GM12864 (cell line): ENCODE data around the gene PLAU.
"Not testable (repeated sequence)": the region's sequence is repeated elsewhere in the genome, so short reads cannot be mapped to it uniquely, and the experiment has no call there.

Source experiments
- DNase-seq: peaks from one replicate; pipeline ENCODE4 v3.0.0-alpha.2; 2011; ENCODE audit warnings: low read depth
- H3K4me3 ChIP-seq: 2 replicates; pipeline ENCODE4 v1.5.1; 2011; ENCODE audit warnings: mild to moderate bottlenecking, low read depth, low read length, control low read depth
- TF ChIP-seq, protein P1 (sequence below): IDR thresholded peaks from 2 replicates; pipeline ENCODE4 v1.5.1; 2011; ENCODE audit warnings: low read depth, mild to moderate bottlenecking, moderate library complexity, low read length, control low read depth, inconsistent platforms; ENCODE audit errors: missing control alignments

The PLAU gene

DNA sequence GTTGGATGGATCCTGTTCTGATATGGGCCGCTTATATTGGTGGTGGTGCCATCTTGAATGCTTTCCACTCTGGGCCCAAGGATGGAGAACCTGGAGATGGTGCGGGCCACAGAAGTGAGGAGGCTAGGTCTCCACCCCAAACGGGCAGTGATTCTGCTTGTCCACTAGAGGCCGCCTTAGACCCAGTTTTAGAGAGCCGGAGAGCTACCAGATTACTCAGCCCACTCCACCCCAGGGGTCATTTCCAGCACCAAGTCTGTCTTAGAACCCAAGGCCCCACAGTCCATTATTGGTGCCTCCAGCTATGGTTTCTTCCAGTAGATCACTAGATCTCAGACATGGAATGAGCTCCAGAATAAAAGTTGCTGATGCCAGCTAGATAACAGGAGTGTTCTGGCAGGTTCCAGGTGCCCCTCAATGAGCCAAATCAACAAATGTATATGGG, 24.8 kb upstream of the PLAU start:
- H3K4me3 ChIP-seq: no peak overlapping the region

DNA sequence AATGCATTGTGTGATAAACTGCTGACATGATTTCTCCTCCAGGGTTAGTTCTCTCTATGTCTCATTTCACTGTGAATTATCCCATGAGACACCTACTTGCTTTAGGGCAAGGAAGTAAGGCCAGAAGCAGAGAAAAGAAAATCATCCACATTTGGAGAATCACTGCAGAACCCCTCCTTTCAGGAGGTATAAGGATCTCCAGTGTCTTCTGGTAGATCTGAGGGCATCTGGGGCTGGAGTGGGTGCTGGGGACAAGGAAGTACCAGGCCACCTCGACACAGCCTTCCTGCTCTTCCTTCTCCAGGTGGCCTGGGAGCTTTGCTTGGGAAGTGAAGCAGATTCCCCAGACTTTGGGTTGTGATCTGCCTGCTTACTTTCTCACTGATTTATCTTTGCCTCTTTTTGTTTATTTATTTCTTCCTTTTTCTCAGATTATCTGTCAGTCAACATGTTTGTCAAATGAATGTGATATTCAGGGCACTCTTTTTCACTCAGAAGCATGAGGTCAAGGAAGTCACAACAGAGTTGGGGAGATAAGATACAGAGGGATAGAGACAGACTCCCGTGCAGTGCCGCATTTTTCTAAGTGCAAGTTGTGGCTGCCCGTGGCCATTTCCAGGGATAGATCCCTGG, 24.2 kb upstream of the PLAU start:
- no peak overlapping the region for H3K4me3 ChIP-seq
- TF ChIP-seq, protein P1, sequence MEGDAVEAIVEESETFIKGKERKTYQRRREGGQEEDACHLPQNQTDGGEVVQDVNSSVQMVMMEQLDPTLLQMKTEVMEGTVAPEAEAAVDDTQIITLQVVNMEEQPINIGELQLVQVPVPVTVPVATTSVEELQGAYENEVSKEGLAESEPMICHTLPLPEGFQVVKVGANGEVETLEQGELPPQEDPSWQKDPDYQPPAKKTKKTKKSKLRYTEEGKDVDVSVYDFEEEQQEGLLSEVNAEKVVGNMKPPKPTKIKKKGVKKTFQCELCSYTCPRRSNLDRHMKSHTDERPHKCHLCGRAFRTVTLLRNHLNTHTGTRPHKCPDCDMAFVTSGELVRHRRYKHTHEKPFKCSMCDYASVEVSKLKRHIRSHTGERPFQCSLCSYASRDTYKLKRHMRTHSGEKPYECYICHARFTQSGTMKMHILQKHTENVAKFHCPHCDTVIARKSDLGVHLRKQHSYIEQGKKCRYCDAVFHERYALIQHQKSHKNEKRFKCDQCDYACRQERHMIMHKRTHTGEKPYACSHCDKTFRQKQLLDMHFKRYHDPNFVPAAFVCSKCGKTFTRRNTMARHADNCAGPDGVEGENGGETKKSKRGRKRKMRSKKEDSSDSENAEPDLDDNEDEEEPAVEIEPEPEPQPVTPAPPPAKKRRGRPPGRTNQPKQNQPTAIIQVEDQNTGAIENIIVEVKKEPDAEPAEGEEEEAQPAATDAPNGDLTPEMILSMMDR: no peak
- DNase-seq: no peak

More for the DNA sequence above, 24.8 kb upstream of the PLAU start:
- no peak for DNase-seq
- TF ChIP-seq, protein P1: peak; percentile 88

DNA sequence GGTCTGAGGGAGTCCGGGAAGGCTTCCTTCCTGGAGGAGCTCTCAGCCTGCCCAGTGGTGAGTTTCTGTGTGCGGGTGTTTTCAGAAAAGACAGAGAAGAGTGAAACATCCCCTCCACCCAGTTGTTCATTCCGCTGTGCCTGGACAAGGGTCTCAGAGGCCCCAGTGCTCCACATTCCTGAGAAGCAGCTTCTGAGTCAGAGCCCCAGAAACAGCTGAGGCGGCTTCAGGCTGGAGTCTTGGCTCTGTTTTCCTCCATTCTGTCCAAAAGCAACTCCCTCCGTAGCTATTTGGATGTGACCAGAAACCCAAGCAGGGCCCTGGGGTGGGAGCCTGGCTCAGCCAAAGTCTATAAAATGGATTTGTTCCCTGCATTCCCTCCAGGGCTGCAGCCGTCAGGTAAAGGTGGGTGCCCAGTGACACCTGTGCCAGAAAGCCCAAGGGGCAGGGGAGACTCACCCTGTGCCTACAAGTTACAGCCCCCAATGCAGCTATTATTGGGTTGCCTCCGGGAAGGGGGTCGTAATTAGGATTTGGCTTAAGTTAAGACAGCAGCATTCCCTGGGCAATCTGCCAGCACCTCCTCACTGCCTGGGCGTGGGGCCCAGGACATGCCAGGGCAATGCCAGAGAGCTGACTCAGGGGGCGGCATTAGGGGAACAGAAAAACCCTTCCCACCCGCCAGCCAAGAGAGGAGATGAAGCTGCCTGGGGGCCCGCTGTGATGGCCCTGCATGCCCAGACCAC, 23.5 kb upstream of the PLAU start:
- TF ChIP-seq, protein P1: no peak
- DNase-seq: no peak
- no peak overlapping the region for H3K4me3 ChIP-seq

DNA sequence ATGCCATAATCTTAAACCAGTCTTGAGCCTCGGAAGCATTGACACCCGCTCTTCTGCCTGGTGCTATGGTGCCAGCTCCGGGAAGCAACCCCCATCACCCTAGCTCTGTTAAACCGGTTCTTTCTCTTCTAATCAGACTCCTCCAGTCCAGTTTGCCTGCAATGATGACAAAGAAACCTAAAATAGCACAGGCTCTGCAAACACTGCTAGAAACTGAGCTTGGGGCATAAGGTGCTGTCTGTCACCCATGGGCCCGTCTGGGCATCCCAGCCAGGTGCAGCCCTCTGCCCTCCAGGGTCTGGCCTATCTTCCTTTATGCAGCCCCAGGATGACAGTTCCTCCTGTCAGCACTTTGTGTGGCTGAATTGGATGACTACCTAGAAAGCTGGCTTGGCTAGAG, 22.4 kb upstream of the PLAU start:
- TF ChIP-seq, protein P1: no peak
- H3K4me3 ChIP-seq: no peak overlapping the region
- no peak for DNase-seq

DNA sequence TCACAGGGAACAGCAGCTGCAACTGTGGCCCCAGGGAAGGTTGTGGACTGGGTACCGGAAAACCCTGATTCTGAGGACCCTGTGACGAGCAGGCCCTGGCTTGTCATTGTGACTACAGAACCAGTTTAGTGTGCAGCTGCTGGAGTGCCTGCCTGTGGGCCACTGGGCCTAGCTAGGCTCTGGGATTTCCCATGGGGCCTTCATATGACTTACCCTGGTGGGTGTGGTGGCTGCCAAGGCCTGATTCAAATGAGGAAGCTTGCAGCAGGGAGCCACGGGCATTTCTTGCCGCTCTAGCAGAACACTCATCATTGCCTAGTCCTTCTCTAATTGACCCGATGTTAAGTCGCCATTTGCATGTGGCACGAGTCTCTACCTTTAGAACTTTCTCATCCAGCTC, 21.9 kb upstream of the PLAU start:
- TF ChIP-seq, protein P1: no peak
- DNase-seq: no peak

DNA sequence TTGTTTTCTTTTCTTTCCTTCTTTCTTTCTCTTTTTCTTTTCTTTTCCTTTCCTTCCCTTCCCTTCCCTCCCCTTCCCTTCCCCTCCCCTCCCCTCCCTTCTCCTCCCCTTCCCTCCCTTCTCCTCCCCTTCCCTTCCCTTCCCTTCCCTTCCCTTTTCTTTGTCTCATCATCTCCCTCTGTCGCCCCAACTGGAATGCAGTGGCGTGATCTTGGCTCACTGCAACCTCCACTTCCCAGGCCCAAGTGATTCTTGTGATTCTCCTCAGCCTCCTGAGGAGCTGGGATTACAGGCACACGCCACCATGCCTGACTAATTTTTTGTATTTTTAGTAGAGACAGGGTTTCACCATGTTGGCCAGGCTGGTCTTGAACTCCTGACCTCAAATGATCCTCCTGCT, 21.5 kb upstream of the PLAU start:
- not testable (repeated sequence) for H3K4me3 ChIP-seq, DNase-seq

More for the DNA sequence above, 21.9 kb upstream of the PLAU start:
- H3K4me3 ChIP-seq: no peak overlapping the region

DNA sequence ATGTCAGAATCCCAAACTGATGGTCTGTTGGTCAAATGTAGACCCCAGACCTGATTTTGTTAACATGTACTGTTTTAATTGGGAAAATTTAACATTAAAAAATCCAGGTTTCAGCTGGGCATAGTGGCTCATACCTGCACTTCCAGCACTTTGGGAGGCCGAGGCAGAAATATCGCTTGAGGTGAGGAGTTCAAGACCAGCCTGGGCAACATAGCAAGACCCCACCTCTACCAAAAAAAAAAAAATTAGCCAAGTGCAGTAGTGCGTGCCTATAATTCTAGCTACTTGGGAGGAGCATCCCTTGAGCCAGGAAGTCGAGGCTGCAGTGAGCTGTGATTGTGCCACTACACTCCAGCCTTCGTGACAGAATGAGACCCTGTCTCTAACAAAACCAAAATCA, 20.7 kb upstream of the PLAU start:
- TF ChIP-seq, protein P1: no peak
- DNase-seq: no peak
- no peak overlapping the region for H3K4me3 ChIP-seq

DNA sequence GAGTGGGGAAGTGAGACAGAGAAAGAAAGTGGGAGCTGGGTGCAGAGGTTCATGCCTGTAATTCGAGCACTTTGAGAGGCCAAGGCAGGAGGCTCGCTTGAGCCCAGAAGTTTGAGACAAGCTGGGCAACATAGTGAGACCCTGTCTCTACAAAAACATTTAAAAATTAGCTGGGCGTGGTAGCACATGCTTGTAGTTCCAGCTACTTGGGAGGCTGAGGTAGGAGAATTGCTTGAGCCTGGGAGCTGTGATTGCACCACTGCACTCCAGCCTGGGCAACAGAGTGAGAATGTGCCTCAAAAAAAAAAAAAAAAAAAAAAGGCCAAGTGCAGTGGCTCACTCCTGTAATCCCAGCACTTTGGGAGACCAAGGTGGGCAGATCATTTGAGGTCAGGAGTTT, 20.1 kb upstream of the PLAU start:
- DNase-seq: not testable (repeated sequence)

More for the DNA sequence above, 20.1 kb upstream of the PLAU start:
- H3K4me3 ChIP-seq: not testable (repeated sequence)
